Colonic mucosa (tissue), 4 donors: ENCODE measurements around the gene PODN. TPM values are rescaled to one million over a fixed set of nuclear protein-coding genes. Genes with fewer than 3 reads are reported as not detected.

Experiments used
- DNase-seq: peaks from one replicate; pipeline ENCODE4 v3.0.0-alpha.2; 2020
- H3K27ac ChIP-seq: fragments of 200-600 bp; one replicate; pipeline ENCODE4 v1.8.0; 2021
- H3K27me3 ChIP-seq: fragments of 200-600 bp; one replicate; pipeline ENCODE4 v1.8.0; 2021
- H3K36me3 ChIP-seq: fragments of 200-600 bp; one replicate; pipeline ENCODE4 v1.8.0; 2021
- H3K4me1 ChIP-seq: fragments of 200-600 bp; one replicate; pipeline ENCODE4 v1.8.0; 2021; ENCODE audit warnings: mild to moderate bottlenecking
- H3K4me3 ChIP-seq: fragments of 200-600 bp; one replicate; pipeline ENCODE4 v1.8.0; 2021
- H3K9ac ChIP-seq, 2 donors: one replicate each; pipeline ENCODE4 v1.7.0; 2013; ENCODE audit warnings: control low read depth in 2 of 2, low read depth in 2 of 2, low read length in 2 of 2
- H3K9me3 ChIP-seq: fragments of 200-600 bp; one replicate; pipeline ENCODE4 v1.8.0; 2021
- CTCF ChIP-seq: fragments of 200-600 bp; IDR thresholded peaks from one replicate; pipeline ENCODE4 v1.8.0; 2022; ENCODE audit warnings: antibody characterized with exemption, mild to moderate bottlenecking
- intact Hi-C: fragments of 100-400 bp; cut with DNase I; formaldehyde crosslinking; loops from one replicate; pipeline ENCODE4 v1.14.1; 2022
- total RNA-seq, 2 donors: library from RNA; stranded (reverse); fragmentation: NEBNext Ultra II Directional in 1 of 2; extraction: Animal tissue kit (Norgen Biotek cat#: 25700) in 1 of 2; gene quantifications; one replicate each; pipeline ENCODE4 v1.2.1, GENCODE V29; 2021
- donor health status: healthy.
- donor health status: DM: no; HTN: no; CAD: no.
- donor health status: DM: no; HTN: no; CAD: no.

PODN gene
- total RNA-seq, 2 donors from 2014 or later, result 3.2 to 9.1 TPM

DNA sequence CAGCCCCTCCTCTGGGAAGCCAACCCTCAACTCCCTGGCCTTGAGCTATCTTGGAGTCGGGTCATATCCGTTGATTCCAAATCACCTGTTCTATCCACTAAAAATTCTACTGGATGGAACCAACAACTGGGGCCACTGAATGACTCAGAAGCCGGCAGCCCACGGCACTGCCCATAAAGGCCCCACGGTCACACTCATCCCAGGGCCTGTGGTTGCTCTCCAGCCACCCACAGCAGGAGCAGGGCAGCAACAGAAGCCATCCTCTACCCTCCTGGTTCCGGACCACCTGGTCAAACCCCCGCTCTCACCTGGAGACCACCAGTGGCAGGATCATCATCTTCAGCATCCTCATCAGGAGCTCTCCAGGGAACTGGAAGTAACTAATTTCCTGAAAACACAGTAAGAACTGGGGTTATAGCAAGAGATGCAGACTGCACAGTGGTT, 72.1 kb downstream of the PODN start:
- Histone ChIP-seq H3K4me1 (no peaks in the 10 kb centered on the region), H3K27me3 (no peaks in the 10 kb centered on the region), H3K27ac (no peak overlapping the region), H3K9ac (no peak overlapping the region), H3K36me3 (no peaks in the 10 kb centered on the region), H3K4me3 (no peak overlapping the region), H3K9me3 (no peaks in the 10 kb centered on the region)
- TF ChIP-seq CTCF, result no peak
- DNase-seq, result no peak
- intact Hi-C loops, result no loop called here

Other genes with a start within 250 kb of the PODN start
- gene ZYG11A, start 219.5 kb upstream of the PODN start, total RNA-seq, result under 1 TPM; 0.05 to 0.22 TPM
- gene ECHDC2, start 140.5 kb upstream of the PODN start, total RNA-seq, result 100 to 1,000 TPM in 1 of 2 donors, 10 to 100 TPM in 1; 94.4 to 105 TPM
- 100 to 1,000 TPM; 178 to 325 TPM for gene SCP2, start 134.9 kb upstream of the PODN start, total RNA-seq
- 1 to 10 TPM in 1 of 2 donors, under 1 TPM in 1; 0.50 to 1.1 TPM for gene SLC1A7, start 80.4 kb downstream of the PODN start, total RNA-seq
- 10 to 100 TPM; 66.1 to 66.4 TPM for gene CPT2, start 134.6 kb downstream of the PODN start, total RNA-seq
- 10 to 100 TPM; 34.6 to 43.9 TPM for gene CZIB, start 158.4 kb downstream of the PODN start, total RNA-seq
- gene MAGOH, start 176.3 kb downstream of the PODN start, total RNA-seq, result 10 to 100 TPM; 34.0 to 49.7 TPM